GM19025 (cell line): ENCODE data around the gene C1R.

Experiments used
- ATAC-seq: cut with Tn5 transposase; IDR thresholded peaks from one replicate; pipeline ENCODE4 v1.9.1; 2021; ENCODE audit warnings: mild to moderate bottlenecking, low read depth, moderate library complexity; ENCODE audit not compliant: unreplicated experiment

Gene C1R

GRCh38 chr12:7092229-7092985, at the start of gene C1R:
TSS of gene C1R (minus strand) at chr12:7092445. CDS start at chr12:7092388, 57 bp downstream.
- ATAC-seq: no peak

- no peak for ATAC-seq
Observed at GRCh38 chr12:7141351-7142005, 49.2 kb upstream of the C1R start.

GRCh38 chr12:7139200-7139599, 47.0 kb upstream of the C1R start:
- no peak for ATAC-seq

- ATAC-seq: no peak
Observed at GRCh38 chr12:7137908-7138307, 45.7 kb upstream of the C1R start.

GRCh38 chr12:7136676-7137075, 44.4 kb upstream of the C1R start:
- ATAC-seq: no peak

GRCh38 chr12:7136071-7136470, 43.8 kb upstream of the C1R start:
- ATAC-seq: no peak

GRCh38 chr12:7134396-7135166, 42.3 kb upstream of the C1R start:
- ATAC-seq: no peak

GRCh38 chr12:7131502-7131866, 39.2 kb upstream of the C1R start:
- no peak for ATAC-seq

GRCh38 chr12:7130701-7131501, 38.7 kb upstream of the C1R start:
- ATAC-seq: no peak

GRCh38 chr12:7129872-7130691, 37.8 kb upstream of the C1R start, which contains the start of gene CLSTN3:
TSS of gene CLSTN3 (plus strand) at chr12:7130371. CDS start at chr12:7130649, 278 bp downstream.
- ATAC-seq: peak; percentile 59

GRCh38 chr12:7129287-7129871, 37.1 kb upstream of the C1R start:
- ATAC-seq: no peak

GRCh38 chr12:7128681-7129286, 36.5 kb upstream of the C1R start, which contains the start of gene RBP5:
TSS of gene RBP5 (minus strand) at chr12:7128889. CDS start at chr12:7128775, 114 bp downstream.
- ATAC-seq: no peak

- no peak for ATAC-seq
Observed at GRCh38 chr12:7127916-7128626, 35.8 kb upstream of the C1R start.

GRCh38 chr12:7125632-7126227, 33.5 kb upstream of the C1R start:
- no peak for ATAC-seq

GRCh38 chr12:7123806-7124522, 31.7 kb upstream of the C1R start:
- no peak for ATAC-seq

- ATAC-seq: no peak
Observed at GRCh38 chr12:7122811-7123769, 30.8 kb upstream of the C1R start.
